Hepatocyte (in vitro differentiated cells): Measurements from ENCODE around the gene PRPF8.

ENCODE experiments used
- CTCF ChIP-seq: fragments of 200-600 bp; sonication (generic); IDR thresholded peaks from 2 replicates; pipeline ENCODE4 v1.5.1; 2016; ENCODE audit warnings: antibody characterized with exemption, mild to moderate bottlenecking; ENCODE audit not compliant: poor library complexity
- EZH2phosphoT487 ChIP-seq: fragments of 200-600 bp; sonication (generic); IDR thresholded peaks from one replicate; pipeline ENCODE4 v1.6.1; 2018; ENCODE audit warnings: antibody characterized with exemption, mild to moderate bottlenecking, low read depth, moderate library complexity; ENCODE audit not compliant: unreplicated experiment, severe bottlenecking

- TF ChIP-seq CTCF (no peak), EZH2phosphoT487 (no peak)
Observed at GRCh38 chr17:1709403-1709951, 24.8 kb upstream of the PRPF8 start.
